NOMO-1 treated with DMSO at 0.1 percent for 48 hours (cell line): Measurements from ENCODE around the gene PANK4.

Source experiments
- DNase-seq: peaks from one replicate; lab custom pipeline; 2025; ENCODE audit not compliant: unreplicated experiment; lab: John Stamatoyannopoulos, UW

Gene PANK4

DNA sequence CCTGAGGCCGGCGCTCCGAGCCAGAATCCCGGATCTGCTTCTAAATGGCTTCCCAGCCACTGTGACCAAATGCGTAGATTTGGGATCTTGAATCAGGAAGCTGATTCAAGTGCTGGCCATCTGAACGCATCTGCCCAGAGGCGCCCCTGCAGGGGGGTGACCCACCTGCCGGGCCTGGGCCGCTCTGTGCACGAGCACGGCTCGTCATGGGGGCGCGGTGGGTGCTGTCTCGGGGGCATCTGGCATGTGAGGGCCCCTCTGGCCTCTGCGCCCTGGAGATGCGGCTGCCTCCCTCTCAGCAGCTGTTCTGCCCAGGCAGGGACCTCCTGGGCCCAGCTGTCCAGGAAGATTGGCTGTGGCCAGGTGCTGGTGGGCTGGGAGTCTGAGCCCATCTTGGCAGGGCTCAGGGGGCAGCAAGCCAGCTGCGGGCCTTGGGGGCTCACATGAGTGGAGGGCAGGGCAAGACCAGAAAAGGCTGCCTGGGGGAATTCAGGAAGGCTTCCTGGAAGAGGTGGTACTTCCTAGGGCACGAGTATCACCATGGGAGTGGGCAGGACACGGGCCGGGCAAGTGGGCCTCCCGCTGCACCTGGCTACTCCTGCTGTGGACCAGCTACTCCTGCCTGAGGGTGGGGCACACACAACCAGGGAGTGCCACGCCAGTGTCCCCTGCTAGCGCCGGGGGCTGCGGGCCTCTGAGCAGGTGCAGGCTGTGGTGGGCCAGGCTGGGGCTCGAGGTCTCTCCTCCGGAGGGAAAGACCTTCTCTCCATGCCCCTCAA lies 25.2 kb downstream of the PANK4 start:
- no peak for DNase-seq

DNA sequence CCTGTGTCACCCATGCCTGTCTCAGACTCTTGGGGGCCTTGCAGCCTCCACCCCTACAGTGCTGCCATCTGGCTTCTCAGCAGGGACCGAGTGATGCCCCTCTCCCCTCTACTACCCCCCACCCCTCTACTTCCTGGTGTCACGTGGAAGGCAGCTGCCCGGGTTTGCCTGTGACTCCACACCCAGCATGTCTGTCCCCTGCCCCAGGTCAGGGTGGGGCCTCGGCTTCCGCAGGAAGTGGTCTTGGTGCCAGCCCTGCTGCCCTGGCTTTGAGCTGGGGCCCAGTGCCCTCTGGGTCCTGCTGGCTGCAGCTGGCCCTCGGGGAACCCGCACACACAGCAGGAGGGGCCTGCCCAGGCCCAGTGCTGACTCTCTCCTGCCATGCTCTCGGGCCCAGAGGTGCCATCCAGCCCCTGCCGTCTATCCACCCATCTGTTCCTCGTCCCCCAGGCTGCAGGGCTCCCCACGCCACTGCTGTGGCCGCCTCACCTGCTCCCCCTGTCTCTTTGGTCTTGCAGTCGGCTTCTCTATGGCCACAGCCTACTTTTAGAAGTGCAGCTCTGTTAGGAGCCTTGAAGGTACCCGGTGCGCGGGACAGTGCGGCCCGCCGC lies 26.3 kb downstream of the PANK4 start:
- no peak for DNase-seq

DNA sequence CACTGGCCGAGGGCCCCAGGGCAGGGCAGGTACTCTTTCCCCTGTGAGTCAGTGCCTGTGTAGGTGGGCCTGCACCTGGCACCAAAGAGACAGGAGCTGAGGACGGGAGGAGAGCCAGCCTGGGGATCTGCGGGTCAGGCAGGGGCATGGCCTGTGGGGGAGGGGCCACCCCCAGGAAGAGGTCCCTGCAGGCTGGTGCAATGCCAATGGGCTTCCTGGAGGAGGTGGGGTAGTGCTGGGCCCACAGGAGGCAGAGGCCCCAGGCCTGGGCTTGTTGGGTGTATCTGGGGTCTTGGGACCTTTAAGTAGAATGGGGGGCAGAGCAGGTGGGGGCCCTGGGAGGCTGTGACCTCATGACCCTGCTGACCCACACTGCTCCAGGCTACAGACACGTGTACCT lies 27.1 kb downstream of the PANK4 start:
- no peak for DNase-seq

DNA sequence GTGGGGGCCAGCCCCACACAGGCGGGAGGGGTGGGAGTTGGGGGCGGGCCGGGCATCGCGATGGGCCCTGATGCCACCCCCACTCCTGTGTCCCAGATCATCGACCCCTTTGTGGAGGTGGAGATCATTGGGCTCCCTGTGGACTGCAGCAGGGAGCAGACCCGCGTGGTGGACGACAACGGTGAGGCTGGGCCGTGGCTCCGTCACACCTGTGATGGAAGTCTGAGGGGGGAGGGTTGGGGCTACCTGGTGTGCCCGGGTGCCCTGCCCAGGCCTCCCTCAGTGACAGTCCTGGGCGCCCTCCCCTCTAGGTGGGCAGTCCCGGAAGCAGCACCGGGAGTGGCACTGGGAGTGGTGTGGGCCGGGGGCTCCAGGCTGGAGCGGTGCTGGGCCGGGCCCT lies 27.7 kb downstream of the PANK4 start:
- DNase-seq = no peak

DNA sequence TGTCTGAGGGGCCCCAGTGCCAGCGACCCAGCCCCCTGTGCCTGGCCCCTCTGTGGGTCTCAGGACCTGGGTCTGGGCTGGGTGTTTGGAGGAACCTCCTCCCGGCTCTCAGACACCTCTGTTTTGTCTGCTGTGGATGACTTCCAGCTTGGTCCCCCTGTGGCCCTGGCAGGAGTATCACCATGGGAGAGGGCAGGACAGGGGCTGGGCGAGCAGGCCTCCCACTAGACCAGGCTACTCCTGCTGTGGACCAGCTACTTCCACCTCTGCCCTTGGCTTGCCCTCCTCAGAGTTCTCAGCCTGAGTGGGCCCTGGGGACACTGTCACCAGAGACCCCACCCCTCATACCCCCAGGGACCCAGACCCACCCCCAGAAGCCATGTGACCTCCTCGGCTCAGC lies 28.5 kb downstream of the PANK4 start:
- no peak for DNase-seq

DNA sequence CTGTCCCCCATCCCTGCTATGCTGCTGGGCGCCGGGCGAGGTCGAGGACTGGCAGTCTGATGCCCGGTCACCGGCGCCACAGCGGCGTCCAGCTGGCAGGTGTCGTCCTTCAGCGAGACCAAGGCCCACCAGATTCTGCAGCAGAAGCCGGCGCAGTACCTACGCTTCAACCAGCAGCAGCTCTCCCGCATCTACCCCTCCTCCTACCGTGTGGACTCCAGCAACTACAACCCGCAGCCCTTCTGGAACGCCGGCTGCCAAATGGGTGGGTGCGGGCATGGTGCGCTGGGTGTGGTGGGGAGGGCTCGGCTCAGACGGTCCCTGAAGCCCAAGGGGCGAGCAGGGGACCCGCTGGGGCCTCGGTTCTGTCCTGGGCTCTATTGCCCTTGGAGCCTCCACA lies 29.6 kb downstream of the PANK4 start:
- DNase-seq = no peak

DNA sequence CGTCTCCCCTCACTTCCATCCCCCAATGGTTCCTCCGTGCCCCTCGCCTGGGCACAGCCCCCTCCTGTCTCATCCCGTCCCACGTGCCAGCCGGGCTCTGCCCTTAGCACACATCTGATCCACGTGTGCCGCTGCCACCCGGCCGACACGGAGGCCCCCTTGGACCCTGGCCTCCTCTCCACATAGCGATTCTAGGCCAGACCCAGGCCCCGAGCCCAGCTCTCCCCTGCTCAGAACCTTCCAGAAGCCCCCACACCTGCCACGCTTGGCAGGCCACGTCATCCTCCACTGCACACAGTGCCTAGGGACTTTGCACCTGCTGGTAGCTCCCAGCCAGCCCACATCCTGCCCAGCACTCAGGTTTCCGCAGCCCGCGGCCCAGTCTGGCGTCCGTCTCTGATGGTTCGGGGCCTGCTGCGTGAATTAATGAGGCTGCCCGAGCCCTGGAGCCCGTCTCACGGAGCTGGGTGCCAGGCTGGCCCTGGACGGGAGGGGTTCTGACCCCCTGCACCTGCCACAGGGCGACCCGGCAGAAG lies 30.2 kb downstream of the PANK4 start:
- DNase-seq = no peak

DNA sequence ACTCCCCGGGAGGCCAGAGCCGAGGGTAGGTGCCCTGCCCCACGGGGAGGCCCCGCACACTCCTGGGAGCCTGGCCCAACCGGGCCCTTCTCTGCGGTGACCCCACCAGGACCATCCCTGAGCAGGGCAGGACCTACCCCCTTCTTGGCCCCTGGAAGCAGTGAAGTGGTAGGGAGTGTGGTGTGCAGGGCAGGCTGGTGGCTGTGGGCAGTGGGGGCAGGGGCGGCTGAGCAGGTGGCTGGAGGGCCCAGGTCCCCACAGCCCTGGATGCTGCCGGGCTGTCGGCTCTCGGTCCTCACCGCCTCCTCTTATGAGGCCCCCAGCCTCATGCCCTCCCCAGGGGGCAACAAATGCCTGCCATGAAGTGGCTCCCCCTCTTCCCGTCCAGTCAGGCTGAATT lies 30.9 kb downstream of the PANK4 start:
- DNase-seq = no peak

DNA sequence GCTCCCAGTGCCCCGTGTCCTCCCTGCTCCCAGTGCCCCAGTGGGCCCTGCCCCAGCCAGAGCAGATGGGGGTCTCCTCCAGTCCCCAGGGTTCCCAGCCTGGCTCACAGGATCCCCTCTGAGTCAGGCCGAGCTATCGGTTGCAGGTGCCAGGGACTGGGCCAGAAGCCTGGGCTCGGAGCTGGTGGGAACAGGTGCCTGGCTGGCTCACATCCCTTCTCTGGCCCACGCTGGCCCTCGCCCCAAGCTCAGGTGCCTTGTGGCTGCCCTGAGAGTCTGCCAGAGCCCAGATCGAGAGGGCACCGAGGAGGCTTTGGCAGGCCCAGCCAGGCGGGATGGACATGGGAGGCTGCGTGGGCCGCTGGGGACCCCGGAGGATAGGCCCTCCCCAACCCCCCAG lies 31.4 kb downstream of the PANK4 start:
- DNase-seq = no peak

DNA sequence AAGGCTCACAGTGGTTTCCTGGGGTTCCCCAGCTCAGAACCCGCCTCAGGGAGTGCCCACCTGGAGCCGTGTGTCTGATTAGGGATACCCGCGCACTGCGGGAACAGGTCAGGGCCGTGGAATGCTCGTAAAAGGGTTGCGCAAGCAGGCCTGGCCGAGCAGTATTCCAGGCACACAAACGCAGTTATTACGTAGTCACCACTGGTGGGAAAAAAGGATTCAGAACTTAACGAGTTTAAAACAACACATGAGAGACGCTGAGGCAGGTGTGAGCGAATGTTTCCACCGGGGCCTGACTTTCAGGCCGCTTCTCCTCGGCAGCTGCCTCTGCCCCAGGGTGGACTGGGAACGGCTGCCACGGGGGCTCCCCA lies 32.1 kb downstream of the PANK4 start:
- no peak for DNase-seq

DNA sequence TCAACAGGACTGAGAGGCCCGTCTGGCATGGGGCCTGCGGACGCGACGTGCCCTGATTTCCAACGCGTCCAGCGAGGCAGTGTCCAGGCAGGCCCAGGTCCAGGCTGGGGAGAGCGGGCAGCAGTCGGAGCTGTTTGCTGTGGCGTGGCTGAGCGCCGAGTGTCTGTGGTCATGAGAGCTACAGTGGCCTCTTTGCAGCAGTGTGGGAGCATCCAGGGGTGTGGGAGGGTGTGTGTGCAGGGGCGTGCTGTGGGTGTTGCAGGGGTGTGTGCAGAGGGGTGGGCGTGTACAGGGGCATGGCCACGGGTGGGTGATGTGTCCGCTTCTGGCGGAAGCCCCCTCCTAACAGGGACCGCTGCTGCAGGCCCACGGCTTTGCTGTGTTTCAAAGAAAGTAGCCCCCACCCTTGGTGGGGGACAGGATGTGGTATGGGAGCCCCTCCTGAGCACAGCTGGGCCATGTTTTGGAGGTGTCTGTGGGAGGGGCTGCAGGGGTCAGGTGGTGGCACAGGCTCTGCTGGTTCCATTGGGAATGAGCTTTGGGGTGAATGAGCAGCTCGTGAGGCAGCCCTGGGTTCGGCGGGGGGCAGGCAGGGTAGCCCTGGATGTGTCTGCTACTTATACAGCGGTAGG lies 32.6 kb downstream of the PANK4 start:
- no peak for DNase-seq

DNA sequence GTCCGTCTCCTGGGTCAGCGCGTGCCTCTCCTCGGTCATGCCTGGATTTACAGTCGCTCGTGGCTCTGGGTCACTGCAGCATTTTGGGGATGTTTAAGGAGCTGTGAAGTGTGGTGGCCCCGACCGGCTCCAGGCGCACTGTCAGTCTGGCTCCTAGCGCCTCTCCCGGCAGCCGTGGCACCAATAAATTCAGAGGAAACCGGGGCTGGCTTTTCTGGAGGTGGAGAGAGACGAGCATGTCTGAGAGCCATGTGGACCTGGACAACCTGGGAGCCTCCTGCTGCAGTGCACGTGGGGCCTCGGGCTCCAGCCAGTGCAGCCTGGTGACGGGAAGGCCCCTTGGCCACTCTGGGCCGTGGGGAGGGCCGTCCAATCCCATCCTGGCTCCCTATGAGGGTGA lies 33.2 kb downstream of the PANK4 start:
- no peak for DNase-seq

DNA sequence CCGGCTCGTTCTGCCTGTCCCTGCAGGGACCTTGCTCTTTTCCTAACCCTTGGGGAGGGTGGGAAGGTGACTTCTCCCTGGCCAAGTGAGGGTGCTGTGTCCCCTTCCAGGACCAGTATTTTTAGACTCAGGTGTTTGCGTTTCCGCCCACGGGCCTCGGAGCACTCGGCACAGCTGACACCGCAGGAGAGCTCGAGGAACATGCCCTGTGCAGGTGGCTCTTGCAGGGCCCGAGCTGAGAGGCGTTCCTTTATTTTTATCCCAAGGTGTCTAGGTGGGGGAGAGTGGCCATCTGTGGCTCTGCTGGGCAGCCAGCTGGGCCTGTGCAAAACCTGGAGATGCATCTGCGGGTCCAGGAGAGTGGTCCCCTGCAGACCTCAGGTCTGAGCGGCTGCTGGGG lies 34.3 kb downstream of the PANK4 start:
- DNase-seq = no peak

DNA sequence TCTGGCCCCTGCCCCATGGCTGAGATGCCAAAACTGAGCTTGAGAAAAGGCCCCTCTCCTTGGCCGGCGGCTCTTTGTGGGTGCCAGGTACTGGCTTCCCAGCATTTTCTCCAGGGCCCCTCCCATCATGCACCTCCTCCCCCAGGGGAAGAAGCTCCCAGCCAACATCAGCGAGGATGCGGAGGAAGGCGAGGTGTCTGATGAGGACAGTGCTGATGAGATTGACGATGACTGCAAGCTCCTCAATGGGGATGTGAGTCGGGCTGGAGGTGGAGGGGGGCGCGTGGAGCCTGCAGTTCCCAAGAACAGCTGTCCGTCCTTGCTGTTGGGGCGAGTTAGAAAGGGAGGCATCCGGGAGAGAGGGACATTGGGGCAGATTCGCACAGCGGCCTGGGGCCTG lies 36.8 kb downstream of the PANK4 start:
- no peak for DNase-seq

DNA sequence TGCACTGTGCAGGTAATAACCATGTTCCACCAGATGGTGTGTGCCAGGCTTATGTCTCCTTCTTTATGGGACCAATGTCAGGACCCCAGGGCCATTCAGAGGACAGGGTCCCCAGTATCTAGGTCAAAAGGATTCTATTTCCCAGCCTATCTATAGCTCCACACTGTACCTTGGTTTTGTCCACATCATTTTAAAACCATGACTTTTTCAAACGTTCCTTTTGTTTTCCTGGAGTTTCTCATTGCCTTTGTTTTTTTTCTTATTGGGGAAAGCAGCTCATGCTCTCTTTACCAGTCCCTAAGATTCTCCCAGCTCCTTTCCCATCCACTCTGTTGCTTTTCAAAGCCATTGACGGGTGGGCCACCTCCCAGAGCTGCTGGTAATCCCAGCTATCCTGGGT lies 37.7 kb downstream of the PANK4 start:
- no peak for DNase-seq

DNA sequence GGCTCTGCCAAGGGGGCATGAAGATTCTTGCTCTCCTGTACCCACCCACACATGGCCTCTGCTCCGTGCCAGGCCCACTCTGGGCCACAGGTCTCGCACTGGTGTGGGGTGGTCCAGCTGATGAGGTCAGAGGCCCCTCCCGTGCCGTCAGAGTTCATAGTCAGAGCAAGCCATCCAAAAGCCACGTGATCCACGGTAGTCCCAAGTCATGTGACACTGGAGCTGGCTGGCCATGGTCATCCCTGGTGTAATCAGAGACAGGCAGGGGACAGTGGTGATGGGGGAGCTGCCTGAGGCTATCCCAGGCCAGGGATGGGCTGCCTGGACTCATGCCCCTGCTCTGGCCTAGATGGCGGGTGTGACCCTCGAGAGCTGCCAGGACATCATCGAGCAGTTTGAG lies 39.8 kb downstream of the PANK4 start:
- no peak for DNase-seq

DNA sequence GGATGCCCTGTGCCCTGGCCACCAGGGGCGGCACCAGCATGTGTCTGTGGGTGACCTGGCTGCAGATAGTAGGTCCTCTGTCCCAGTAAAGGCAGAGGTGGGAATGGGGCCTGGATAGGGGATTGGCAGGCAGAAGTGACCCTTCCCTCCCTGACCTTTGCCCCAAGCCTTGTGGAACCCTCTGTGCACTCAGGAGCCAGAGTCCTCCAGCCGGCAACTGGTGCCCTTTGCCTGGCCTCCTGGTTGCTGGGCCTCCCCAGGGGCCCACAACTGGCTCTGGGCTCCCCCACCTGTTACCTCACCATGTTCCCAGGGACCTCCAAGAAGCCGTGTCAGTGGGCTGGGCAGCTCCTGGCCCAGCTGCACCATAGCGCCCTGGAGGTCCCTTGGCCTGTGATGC lies 40.4 kb downstream of the PANK4 start:
- DNase-seq = no peak

DNA sequence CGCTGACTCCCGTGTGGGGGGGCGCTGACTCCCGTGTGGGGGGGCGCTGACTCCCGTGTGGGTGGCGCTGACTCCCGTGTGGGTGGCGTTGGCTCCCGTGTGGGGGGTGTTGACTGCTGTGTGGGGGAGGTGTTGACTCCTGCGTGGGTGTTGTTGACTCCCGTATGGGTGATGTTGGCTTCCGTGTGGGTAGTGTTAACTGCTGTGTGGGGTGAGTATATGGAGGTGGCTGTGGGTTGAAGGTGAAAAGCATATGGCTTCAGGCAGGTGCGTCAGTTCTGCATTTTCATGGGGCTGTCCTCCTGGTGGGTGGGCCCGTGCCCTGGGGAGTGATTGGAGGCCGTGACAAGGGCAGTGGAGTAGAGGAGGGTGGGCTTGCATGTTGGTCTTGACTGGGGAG lies 42.4 kb downstream of the PANK4 start:
- DNase-seq = no peak

DNA sequence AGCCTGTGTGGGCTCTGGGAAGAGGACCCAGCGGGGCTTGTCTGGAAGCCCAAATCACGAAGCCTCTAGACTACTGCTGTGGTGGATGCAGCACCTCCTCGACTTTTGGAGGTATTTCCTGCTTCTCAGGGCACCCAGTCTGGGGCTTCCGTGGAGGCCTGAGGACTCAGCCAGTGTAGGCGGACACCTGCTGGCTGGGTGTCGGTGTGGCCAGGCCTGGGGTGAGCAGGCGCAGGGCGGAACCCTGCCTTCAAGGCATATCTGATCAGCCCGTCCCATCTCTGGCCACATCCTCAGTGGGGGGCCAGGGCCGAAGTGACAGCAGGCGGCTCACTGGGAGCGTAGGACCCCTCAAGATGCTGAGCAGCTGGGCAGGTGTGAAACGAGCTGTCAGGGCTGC lies 43.4 kb downstream of the PANK4 start:
- no peak for DNase-seq

DNA sequence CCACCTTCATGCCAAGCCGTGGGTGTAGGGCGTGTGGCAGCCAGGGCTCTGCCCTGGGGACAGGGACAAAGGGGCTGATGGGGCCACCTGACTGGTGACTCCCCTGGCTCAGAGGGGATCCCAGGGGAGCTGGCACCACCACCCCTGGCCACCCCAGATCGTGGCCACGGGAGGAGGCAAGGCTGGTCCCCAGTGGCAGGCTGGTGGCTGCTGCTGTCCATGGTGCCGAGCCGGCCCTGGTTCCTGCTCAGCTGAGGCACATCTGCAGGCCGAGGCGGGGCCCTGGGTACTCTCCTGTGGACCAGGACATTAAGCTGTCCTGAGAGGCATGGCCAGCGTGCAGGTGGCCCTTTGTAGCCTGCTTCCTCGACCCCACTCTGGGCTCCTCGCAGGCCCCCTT lies 43.8 kb downstream of the PANK4 start:
- DNase-seq = no peak

DNA sequence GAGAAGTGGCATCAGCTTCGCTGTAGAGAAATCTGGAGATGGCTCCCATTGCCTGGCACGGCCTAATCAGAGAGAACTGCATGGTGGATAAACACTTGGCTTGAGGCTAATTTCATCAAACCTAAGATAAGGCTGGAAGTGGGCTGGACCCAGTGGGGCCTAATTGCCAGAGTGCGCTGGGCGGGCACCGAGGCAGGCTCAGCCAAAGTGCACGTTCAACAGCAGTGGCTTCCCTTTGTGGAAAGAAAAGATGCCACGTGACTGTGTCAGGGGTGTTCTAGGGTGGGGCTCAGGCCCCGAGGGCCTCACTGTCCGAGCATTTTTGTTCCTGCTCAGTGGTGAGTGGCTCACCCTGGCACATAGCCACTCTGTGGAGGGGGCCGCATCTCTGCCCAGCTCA lies 44.5 kb downstream of the PANK4 start:
- no peak for DNase-seq

DNA sequence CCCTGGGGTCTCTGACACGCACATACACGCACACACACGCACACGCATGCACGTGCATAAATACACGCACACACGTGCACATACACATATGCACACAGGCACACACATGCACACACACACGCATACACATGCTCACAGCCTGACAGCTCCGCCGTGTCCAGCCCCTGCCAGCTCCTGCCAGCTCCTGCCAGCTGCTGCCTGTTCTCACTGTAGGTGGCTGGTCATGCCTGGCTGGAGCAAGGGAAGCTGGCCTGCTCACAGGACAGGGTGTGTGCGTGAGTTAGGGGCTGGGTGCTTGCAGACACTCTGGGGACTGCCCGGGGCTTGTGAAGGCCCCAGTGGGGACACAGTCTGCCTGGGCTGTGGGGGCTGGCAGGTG lies 45.4 kb downstream of the PANK4 start:
- DNase-seq = no peak
